Measurements from ENCODE around the gene ERGIC1. TPM values are rescaled to one million over a fixed set of nuclear protein-coding genes. Genes with fewer than 3 reads are reported as not detected.

The ERGIC1 gene
- polyA plus RNA-seq, 1 experiment, result 137 TPM

- ChIA-PET CTCF (interaction anchor here (0.9 kb wide), 1 partner anchor 17 kb away, joined by 4 read pairs; no protein-coding TSS in a partner anchor), POLR2A (no interaction called here)
- Histone ChIP-seq H3K27ac (ENCODE audit: low read depth, low read length) (no peak overlapping the region), H3K27me3 (ENCODE audit: control insufficient read depth, insufficient read depth, low read length) (no peaks in the 10 kb centered on the region), H3K9me3 (ENCODE audit: control insufficient read depth, insufficient read depth, low read length) (peaks cover 5% of the 10 kb centered on the region; the same call in 1 of the 2 replicates), H3K4me3 (ENCODE audit: low read depth, low read length) (no peak overlapping the region)
- no peak for DNase-seq (ENCODE audit: low read depth, low spot score)
- no peak for TF ChIP-seq CTCF (IDR thresholded peaks at IDR 0.05; ENCODE audit: low read depth, low read length)
Measured at GRCh38 chr5:172788771-172789686, 45.0 kb upstream of the ERGIC1 start.

- ChIA-PET POLR2A (no interaction called here), CTCF (no interaction called here)
- no peak for DNase-seq (ENCODE audit: low read depth, low spot score)
- Histone ChIP-seq H3K27me3 (ENCODE audit: control insufficient read depth, insufficient read depth, low read length) (no peaks in the 10 kb centered on the region), H3K4me3 (ENCODE audit: low read depth, low read length) (no peak overlapping the region), H3K27ac (ENCODE audit: low read depth, low read length) (no peak overlapping the region), H3K9me3 (ENCODE audit: control insufficient read depth, insufficient read depth, low read length) (peaks cover 10% of the 10 kb centered on the region; the same call in 1 of the 2 replicates)
- no peak for TF ChIP-seq CTCF (IDR thresholded peaks at IDR 0.05; ENCODE audit: low read depth, low read length)
Measured at GRCh38 chr5:172789687-172790495, 44.2 kb upstream of the ERGIC1 start.

- CTCF ChIA-PET, result no interaction called here
- POLR2A ChIA-PET, result interaction anchor here (2.0 kb wide), 1 partner anchor 19 kb away, joined by 10 read pairs; the partner anchor contains the start of gene DUSP1
- H3K27ac ChIP-seq (ENCODE audit: low read depth, low read length), result no peak overlapping the region
- TF ChIP-seq CTCF (IDR thresholded peaks at IDR 0.05; ENCODE audit: low read depth, low read length), result no peak
- no peak for DNase-seq (ENCODE audit: low read depth, low spot score)
- H3K27me3 ChIP-seq (ENCODE audit: control insufficient read depth, insufficient read depth, low read length), result no peaks in the 10 kb centered on the region
- H3K9me3 ChIP-seq (ENCODE audit: control insufficient read depth, insufficient read depth, low read length), result peaks cover 10% of the 10 kb centered on the region; the same call in 1 of the 2 replicates
- H3K4me3 ChIP-seq (ENCODE audit: low read depth, low read length), result no peak overlapping the region
Measured at GRCh38 chr5:172790496-172790889, 43.6 kb upstream of the ERGIC1 start.

GRCh38 chr5:172791286-172791685 lies 42.8 kb upstream of the ERGIC1 start:
- TF ChIP-seq CTCF (IDR thresholded peaks at IDR 0.05; ENCODE audit: low read depth, low read length), result no peak

More at GRCh38 chr5:172791286-172791685, 42.8 kb upstream of the ERGIC1 start:
- no peak for DNase-seq (ENCODE audit: low read depth, low spot score)
- CTCF ChIA-PET, result no interaction called here
- Histone ChIP-seq H3K27me3 (ENCODE audit: control insufficient read depth, insufficient read depth, low read length) (no peaks in the 10 kb centered on the region), H3K9me3 (ENCODE audit: control insufficient read depth, insufficient read depth, low read length) (peaks cover 10% of the 10 kb centered on the region; the same call in 1 of the 2 replicates), H3K27ac (ENCODE audit: low read depth, low read length) (no peak overlapping the region), H3K4me3 (ENCODE audit: low read depth, low read length) (no peak overlapping the region)
- POLR2A ChIA-PET, result interaction anchor here (2.0 kb wide), 1 partner anchor 20 kb away, joined by 10 read pairs; the partner anchor contains the start of gene DUSP1

Measured in AG04450 (cell line).